AG08395 (cell line): ENCODE data around the gene AMY2B.
"Not testable (repeated sequence)": the region's sequence is repeated elsewhere in the genome, so short reads cannot be mapped to it uniquely, and the experiment has no call there.

Source experiments
- DNase-seq: peaks from one replicate; pipeline ENCODE4 v3.0.0; 2012; ENCODE audit warnings: mixed read lengths, low spot score

Gene AMY2B

DNA sequence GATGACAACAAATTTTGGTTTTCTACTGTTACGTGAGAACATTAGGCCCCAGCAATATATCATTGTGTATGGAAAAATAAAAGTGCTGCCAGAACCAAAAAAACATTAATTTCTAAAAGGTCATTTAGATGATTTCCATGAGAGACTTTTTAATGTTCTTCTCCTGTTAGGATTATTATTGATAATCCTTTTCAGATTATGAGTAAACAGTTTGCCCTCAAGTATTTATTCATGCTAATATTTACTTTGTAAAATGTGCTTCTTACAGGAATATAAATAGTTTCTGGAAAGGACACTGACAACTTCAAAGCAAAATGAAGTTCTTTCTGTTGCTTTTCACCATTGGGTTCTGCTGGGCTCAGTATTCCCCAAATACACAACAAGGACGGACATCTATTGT lies at the start of gene AMY2B:
TSS of gene AMY2B (plus strand) at position 301 of the 400 bp plus-strand sequence. CDS start at position 315, 14 bp downstream.
- DNase-seq, result not testable (repeated sequence)

DNA sequence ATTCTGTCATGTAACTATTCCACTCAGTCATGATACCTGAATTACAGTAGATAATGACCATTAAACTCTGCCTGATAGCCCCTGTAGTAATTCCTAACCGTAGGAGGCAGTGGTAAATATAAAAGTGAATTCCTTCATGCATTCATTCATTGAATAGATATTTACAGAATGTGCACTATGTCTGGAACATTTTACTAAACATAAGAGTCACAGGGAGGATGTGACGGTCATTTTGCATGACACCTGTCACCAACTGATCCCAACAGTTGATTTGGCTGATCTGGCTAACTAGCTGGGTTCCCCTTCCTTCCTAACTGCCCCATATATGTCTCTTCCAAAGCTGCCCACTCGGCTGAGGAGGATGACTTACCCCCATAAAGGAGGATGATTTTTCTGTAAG lies 48.0 kb upstream of the AMY2B start:
- DNase-seq, result no peak

DNA sequence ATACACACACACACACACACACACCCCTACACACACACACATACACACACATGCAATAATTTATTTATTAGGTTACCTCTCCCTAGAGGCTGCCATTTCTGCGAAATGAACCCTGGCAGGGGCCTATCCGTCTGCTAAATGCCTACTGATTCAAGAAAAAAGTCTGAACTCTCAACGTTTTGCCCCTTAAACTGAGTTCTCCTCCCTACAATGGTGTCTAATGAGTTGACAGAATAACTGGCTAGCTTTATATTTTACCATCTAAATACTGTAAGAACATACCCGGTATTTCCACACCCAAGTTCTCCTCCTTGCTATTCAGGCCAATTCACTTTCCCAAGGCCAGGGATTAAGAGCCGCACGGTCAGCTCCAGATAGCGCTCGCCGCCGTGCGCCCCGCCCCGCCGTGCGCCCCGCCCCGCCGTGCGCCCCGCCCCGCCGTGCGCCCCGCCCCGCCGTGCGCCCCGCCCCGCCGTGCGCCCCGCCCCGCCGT lies 46.2 kb upstream of the AMY2B start:
- peak; percentile 67 for DNase-seq

DNA sequence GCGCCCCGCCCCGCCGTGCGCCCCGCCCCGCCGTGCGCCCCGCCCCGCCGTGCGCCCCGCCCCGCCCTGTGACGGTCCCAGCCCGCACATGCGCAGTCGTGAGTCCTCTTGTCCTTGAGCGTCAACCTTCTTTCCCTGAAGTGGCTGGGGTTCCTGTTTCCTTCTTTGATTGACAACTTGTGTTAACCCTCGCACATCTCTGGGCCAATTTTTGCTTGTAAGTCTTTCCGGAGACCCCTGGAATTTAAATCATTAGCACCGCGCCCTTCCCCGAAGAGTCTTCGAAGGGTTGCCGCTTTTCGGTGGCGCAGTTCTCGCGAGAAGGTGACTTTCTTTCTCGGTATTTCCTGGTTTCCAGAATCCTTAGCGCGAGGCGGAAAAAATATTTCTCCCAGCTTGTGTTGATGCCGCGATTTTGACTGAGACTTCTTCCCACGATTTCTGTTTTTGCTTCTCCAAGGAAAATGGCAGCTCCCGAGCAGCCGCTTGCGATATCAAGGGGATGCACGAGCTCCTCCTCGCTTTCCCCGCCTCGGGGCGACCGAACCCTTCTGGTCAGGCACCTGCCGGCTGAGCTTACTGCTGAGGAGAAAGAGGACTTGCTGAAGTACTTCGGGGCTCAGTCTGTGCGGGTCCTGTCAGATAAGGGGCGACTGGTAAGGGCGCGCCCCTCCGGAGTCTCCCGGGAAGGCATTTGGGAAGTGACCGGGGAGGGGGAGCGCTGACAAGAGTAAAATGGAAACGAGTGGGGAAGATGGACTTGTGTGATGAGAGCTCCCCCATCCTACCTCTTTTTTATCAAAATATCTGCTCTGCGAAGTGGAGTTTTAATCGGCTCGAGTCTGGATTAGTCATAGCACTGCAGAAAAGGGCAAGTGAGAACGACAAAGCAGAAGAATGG lies 45.5 kb upstream of the AMY2B start, which contains the start of gene RNPC3:
TSS of gene RNPC3 (plus strand) at position 93 of the 901 bp plus-strand sequence. CDS start at position 465, 372 bp downstream.
- peak; percentile 92 for DNase-seq

DNA sequence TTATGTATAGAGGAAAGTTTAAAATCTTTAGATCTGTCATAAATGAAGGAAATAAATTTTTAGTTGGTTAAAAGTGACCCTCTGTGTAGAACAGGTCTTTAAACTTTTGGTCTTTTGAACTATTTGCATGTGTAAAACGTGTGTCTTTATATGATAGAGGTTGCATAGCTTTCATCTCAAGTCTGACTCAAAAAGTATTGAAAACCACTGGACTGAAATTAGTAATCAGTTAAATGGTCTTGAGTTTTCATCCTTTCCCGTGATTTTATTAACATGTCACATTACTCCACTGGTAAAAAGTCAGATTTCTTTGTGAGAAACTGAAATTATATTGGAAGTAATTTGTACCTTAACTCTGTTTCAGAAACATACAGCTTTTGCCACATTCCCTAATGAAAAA lies 44.1 kb upstream of the AMY2B start:
- no peak for DNase-seq

DNA sequence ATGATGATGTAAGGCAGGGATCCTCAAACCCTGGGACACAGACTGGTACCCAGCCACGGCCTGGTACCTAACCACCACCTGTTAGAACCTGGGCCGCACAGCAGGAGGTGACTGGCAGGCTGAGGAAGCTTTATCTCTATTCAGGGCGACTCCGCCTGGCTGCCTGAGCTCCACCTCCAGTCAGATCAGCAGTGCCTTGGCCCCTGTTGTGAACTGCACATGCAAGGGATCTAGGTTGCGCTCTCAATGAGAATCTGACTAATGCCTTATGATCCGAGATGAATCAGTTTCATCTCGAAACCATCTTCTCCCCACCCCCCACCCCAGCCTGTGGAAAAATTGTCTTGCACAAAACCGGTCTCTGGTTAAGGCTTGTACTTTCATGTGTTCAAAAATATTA lies 41.6 kb upstream of the AMY2B start:
- DNase-seq, result no peak

DNA sequence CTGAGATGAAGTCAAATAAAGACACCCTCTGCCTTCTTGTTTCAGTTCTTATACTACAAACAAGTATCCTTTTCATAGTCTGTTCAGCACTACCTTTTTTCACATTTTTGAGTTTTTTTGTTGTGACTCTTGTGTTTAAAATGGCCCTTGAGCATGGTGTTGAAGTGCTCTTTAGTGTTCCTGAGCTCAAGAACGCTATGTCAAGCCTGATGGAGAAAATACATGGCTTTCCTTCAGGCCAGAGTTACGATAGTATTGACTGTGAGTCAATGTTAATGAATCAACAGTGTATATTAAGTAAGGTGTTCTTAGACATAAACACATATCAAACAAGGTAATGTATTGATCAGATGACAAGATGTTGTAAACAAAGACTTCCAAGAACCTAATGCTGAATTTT lies 33.2 kb upstream of the AMY2B start:
- no peak for DNase-seq

DNA sequence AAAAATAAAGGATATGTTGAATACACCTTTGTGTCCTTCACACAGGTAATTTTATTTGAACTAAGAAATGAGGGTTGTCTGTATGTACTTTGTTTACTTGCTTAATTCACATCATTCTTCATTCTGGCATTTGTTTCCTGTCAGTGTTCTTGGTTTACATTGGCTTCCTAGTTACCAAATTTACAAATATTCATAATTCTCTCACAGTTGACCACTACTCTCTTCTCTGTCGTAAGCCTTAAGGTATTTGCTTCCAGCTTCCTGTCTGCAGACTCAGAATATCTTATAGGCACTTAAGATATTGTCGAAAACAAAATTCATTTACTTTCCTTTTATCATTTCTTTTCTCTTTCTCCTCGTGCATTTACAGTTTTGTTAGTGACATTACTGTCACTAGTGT lies 30.0 kb upstream of the AMY2B start:
- DNase-seq, result no peak

DNA sequence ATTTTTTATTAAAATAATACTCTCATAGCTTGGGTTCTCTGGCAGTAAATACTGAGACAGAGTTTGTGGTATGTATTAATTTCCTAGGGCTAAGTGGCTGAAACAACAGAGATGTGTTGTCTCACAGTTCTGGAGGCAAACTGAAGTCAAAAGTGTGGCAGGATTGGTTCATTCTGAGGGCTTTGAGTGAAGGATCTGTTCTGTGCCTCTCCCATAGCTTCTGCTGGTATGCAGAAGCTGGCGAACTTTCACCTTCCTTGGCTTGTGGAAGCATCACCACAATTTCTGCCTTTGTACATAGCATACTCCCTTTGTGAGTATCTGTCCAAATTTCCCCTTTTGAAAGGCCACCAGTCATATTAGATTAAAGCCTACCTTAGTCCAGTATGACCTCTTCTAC lies 24.9 kb upstream of the AMY2B start:
- DNase-seq, result no peak

DNA sequence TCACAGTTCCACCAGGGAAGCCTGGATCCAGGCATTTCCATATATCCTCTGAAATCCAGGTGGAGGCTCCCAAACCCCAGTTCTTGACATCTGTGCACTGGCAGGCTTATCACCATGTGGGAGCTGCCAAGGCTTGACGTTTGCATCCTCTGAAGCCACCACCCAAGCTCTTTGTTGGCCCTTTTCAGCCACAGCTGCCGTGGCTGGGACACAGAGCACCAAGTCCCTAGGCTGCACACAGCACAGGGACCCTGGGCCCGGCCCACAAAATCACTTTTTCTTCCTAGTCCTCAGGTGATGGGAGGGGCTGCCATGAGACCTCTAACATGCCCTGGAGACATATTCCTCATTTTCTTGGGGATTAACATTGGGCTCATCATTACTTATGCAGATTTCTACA lies 23.5 kb upstream of the AMY2B start:
- no peak for DNase-seq

DNA sequence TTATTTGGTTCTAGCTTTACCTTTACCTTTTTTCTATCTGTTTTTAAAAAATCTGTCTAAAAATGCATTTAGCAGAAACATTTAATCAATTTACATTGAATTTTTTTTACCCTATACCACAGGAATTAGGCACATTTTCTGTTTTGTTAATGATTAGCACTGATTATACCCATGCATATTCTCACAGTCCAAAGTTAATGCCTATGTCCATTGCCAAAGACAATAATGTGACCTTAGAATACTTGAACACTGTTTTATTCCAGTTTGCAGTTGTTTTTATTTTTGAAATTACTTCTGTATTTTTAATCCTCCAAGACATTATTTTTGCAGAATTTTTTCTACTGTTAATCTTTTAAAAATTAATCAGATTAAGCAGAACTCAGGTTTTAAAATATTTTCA lies 11.0 kb upstream of the AMY2B start:
- no peak for DNase-seq

DNA sequence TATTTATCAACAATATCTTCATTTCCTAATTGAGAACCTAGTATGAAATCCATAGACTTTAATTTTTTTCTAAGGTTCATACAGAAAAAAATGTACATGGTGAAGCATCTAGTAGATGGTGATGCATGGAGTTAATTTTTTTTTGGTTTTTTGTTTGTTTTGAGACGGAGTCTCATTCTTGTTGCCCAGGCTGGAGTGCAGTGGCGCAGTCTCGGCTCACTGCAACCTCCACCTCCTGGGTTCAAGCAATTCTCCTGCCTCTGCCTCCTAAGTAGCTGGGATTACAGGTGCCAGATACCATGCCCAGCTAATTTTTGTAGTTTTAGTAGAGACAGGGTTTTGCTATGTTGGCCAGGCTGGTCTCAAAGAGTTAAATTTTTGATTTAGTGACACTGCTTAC lies 10.3 kb upstream of the AMY2B start:
- DNase-seq, result not testable (repeated sequence)

DNA sequence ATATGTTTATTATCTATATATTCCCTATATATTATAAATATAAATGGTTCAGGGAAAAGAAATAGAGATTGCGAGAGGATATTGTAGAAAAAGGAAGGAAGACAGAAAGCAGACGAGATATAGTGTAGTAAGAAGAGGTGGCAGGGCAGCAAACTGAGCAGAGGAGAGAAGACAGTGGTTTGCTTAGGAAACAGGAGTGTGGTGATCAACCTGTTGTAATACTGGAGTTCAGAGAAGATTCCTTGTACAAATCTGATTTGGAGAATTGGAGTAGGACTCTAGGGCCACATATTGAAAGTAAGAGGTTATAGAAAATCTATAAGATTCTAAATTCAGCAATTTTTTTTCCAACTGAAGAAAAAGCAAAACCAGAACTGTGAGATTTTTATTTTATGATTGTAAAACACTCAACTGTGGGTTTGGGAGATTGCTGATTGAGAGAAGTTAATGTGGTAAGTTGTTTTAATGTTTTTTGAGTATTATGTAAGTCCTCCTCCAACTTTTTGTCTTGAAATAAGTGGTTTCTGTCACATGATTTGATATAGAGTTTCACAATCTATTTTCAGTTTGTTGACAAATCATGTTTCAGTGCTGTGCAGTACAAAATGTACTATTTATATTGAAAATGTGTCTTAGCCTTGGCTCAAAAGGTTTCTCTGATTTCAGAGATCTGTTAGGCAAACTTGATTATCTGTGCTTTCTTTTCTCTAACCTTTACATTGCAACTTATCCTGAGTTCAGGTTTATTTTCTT lies 9.6 kb upstream of the AMY2B start:
- no peak for DNase-seq

DNA sequence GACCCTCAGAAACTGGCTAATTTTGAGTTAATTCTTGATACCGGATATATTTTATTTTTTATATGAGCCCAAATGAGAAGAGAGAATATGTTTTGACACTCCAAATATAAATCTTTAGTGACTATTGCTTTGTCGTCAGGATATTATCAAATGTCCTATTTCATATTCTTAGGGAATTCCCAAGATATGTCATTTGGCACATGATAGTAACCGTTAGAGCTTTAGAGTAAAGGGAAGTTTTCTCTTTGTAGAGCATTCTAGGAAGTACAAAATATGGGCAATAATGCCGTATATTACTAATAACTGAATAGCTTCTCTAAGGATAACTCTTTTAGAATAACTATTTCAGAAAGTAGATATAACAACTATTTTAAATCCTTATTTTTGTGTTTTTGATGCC lies 8.3 kb upstream of the AMY2B start:
- no peak for DNase-seq

DNA sequence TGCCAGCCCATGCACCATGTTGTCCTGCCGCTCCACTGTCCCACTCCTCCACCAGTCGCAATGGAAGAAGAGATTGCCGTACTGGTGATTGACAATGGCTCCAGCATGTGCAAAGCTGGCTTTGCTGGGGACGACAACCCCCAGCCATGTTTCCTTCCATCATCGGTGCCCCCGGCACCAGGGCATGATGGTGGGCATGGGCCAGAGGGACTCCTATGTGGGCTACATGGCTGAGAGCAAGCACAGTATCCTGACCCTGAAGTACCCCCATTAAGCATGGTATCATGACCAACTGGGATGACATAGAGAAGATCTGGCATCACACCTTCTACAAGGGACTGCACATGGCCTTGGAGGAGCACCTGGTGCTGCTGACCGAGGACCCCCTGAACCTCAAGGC lies 1.9 kb upstream of the AMY2B start:
- no peak for DNase-seq

DNA sequence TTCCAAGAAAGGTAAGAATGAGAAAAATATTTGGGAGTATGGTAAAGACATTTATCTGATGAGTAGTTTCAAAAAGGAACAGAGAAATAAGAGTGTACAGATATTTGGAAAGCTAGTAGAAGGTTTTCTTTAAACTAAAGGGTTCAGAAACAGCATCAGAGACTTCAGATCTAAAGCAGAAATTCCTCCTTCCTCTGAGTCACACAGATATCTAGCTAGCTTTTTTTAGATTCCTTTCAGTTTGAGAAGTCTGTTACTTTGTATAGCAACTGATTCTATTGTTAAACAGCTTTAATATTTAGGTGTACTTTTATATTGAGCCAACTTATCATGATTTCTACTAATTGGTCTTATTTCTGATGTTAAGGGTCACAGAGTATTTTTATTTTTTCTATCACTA lies 4.7 kb downstream of the AMY2B start:
- no peak for DNase-seq

DNA sequence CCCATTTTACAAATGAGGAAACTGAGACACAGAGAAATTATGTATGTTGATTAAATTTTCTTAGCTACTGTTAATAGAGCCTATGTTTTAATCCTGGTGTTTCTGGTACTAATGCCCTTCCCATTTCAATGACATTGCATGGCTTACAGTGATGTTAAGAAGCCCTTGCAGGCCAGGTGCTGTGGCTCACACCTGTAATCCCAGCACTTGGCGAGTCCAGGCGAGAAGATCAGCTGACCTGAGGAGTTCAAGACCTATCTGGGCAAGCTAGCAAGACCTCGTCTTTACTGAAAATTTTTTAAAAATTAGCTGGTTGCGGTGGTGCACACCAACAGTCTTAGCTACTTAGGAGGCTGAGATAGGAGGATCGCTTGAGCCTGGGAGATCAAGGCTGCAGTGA lies 5.4 kb downstream of the AMY2B start:
- DNase-seq, result not testable (repeated sequence)

DNA sequence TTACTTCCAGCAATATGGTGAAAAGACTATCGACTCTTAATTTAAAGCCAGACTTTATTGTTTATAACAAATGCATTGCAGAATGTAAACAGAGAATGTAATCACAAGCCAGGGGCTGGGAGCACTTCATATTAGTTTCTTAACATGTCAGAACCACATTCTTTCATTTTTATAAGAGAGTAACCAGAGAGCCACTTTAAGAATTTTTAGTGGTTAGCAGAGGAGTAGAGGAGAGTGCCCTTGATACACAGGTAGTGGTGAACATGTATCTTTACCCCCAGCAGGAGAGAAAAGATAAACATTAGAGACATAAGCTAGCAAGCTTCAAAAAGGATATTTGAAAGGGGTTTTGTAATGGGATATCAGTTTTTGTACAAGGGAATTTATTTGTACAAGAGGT lies 11.1 kb downstream of the AMY2B start:
- DNase-seq, result no peak

DNA sequence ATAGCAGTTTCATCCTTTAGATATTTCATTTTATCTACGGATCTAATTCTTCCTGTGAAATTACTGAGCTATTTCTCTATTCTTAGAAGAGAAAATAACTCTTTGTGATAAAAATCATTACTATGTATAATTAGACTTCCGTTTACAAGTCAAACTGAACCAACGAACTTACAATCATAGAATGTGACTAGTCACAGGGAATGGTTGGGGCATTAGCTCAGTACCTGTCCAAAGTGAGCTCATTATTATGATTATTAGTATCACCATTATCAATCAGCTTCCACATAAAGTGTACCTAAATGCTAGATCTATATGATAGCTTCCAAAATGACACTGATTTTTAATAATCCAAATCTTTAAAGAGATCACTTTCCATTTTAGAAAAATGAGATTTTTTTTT lies 12.5 kb downstream of the AMY2B start:
- DNase-seq, result no peak

DNA sequence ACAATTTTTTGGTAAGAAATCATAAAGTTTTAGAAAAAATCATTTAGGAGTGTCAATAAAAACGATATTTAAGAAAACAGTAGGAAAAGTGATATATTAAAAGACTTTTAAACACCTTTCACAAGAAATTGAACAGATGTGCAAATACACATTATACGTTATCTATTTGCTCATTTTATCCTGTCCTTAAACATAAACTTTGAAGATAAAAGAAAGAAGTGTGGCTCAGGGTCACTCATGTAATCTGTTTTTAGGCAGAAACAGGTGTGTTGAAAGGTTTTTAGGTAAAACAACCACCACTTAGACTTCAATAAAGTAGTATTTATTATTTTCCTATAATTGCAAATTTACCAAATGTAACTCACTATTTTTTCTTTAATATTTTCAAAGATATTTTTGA lies 13.1 kb downstream of the AMY2B start:
- DNase-seq, result no peak

DNA sequence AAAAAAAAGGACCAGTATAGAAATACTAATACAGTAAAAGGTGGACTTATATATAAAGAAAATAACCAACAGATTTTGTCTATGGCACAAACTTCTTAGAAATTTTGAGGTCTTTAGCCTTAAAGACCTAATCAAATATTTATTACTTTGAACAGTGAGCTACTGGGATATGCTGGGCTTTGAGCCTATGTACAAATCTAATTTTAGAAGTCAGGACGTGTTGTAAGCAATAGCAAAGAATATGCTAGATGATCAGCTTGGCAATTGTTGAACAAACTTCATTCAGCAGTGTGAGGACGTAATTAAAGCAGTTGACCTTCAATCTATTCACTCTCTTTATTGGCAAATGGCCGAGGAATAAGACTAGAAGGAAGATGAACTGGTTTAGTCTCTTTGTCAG lies 31.4 kb downstream of the AMY2B start:
- not testable (repeated sequence) for DNase-seq

DNA sequence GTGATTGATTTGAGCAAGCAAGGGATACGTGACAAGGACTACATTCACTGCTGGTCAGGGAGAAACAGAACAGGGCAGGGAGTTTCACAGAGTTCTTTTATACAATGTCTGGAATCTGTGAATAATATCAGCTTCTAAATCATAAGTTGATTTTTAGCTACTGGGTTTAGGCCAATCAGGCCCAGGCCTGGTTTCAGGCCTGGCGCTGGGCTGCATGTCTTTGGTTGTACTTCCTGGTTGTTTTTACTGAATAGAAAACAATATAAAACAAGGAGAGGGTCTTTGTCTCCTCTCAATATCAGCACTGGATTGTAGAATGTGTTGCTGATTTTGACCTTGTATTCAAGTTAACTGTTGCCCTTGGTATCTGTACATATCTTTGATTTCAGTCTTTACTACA lies 45.0 kb downstream of the AMY2B start:
- DNase-seq, result no peak

DNA sequence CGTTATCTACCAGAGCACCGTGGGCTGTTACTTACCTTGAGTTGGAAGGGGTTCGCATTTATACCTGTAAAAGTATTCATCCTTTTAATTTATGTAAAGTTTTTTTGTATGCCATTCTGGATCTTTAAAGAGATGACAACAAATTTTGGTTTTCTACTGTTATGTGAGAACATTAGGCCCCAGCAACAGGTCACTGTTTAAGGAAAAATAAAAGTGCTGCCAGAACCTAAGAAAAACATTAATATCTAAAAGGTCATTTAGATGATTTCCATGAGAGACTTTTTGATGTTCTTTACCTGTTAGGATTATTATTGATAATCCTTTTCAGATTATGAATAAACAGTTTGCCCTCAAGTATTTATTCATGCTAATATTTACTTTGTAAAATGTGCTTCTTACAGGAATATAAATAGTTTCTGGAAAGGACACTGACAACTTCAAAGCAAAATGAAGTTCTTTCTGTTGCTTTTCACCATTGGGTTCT lies 45.6 kb downstream of the AMY2B start, which contains the start of gene AMY2A:
TSS of gene AMY2A (plus strand) at position 434 of the 484 bp plus-strand sequence. CDS start at position 448, 14 bp downstream.
- DNase-seq, result not testable (repeated sequence)
